GM12874 (cell line): ENCODE measurements around the gene SORD.

Source experiments
- CTCF ChIP-seq: IDR thresholded peaks from 2 replicates; pipeline ENCODE4 v1.5.1; 2011; ENCODE audit warnings: low read depth, mild to moderate bottlenecking, control low read depth, low read length, moderate library complexity; ENCODE audit not compliant: insufficient read depth

SORD gene

DNA sequence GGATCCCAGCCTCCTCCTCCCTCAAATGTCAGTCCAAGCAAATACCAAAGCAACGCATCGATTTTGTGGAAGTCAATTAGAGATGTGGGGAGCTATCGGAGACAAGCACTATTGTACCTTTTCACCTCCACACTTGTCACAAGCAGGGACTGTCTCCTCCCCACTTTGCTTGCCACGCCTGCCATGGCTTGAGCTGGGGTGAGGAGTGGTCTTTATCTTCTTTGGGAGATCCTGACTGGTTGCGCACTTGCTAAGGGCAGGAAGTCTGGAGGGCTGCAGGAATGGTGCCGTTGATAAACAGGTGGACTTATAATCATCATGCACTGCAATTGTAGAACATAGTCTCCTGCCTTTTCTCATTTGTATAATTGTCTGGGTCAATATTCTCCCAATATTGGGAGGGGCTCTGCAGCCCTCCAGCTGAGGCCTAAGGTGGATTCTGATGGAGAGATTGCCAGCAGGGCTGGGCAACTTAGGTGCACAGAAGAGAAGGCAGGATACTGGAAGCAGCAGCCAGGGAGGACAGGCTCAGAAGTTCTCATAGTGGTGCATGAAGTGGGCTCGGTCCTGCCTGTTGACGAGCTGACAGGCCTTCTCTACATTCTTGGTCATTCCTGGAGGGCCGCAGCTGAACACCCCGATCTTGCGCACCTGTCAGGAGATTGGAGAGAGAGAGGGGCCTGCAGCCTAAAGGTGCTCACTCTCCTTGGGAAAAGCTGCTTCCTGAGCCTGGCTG is 70.8 kb downstream of the SORD start:
- no peak for TF ChIP-seq CTCF

- TF ChIP-seq CTCF, result no peak
Observed at GRCh38 chr15:45094358-45094730, 71.3 kb downstream of the SORD start.

DNA sequence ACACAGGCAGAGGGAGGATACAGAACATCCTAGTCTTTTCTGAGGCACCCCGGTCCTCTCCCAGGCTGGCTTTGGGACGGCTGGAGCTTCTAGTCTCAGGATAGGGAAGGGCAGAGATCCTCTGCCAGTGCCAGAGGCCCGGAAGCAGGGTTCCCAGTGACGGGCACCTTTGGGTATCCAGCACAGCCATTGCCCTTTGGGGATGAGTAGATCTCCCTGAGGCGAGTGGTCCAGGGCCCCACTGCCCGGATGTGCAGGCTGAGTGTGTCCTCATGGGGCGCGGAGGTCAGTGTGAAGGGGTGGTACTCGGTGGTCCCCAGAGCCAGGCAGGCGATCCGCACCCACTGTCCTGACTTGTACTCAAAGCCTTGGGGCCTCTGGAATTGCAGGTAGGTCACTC is 72.7 kb downstream of the SORD start:
- no peak for TF ChIP-seq CTCF

DNA sequence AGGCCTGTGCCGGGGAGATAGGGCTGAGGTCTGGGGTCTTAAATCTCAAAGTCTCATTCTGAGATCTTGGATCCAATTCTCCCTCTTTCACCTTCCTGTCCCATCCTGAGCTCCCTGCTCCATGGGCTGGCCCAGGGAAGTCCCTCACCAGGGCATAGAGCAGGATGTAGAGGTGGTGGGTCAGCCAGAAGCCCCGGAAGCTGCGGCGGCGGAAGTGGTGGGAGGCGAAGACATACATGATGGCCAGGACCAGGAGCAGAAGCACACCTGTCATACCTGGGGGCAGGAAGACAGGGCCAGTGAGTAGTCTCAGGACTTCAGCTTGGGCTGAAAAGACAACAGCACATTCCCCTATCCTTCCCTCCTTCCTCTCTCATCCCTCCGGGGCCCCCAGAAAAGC is 74.5 kb downstream of the SORD start:
- TF ChIP-seq CTCF, result no peak

DNA sequence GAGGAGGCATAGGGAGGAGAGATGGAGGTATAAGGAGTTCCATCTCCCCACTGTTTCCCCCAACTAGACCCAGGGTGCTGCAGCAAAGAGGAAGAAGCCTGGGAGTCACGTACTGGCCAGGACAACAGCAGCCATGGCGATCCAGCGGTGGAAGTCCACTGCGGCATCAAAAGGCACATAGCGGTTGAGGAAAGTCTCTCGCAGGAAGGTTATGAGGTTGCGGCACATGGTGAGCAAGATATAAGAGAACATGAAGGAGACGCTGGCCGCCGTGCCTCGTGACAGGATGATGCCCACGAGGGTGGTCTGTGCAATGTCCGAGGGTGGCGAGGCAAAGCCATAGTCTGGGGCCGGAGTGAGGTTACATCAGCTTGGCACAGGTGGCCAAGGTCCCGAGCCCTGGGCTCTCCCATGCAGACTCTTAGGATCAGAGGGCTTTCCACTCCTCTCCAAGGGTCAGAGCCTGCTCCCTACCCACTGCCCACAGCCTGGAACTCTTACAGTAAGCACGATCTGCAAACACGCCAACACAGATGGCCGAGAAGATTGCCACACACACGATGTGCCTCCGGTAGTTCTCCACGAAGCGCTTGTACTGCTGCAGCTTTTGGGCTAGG is 76.7 kb downstream of the SORD start:
- TF ChIP-seq CTCF, result no peak

DNA sequence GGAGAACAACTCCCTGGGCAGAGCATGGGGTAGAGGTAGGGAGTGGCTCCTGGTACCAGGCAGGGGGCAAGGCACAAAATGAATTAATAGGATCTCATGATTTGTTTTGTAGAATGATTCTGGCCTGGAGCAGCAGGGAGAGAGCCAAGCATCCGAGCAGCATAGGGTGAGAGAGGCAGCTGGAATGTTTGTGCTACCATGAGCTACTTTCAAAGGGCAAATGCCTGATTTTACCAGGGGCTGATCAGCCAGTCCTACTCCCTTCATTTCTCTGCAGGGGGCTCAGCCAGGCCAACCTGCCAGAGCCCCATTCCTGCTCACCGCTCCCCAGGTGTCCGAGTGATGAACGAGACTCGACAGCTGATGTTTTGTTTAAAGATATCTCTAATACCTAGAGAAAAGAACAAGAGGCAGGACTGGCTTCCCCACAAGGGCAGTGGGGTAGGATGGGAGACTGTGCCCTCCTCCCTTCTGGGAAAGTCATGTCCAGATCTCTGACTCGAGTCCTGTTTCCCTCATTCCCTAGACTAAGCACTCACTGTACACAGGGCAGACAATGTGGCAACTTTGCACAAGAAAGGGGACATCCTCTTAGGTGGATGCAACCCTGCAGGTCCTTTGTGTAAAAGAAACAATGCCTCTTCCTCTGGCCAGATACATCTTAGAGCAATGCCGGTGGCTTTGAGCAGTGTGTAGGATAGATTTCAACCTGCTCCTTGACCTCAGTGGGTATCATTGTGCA is 78.1 kb downstream of the SORD start:
- TF ChIP-seq CTCF, result no peak

- TF ChIP-seq CTCF, result no peak
Observed at GRCh38 chr15:45101749-45102148, 78.8 kb downstream of the SORD start.
